HEK293 (cell line): ENCODE results near the gene SPTLC1.

ENCODE experiments used
- ZBTB8A ChIP-seq: fragments of 450-650 bp; formaldehyde crosslinking; IDR thresholded peaks from 2 replicates; pipeline ENCODE4 v1.5.1; 2016; ENCODE audit warnings: missing biosample characterization, missing genetic modification characterization
- ZNF214 ChIP-seq: fragments of 450-650 bp; formaldehyde crosslinking; IDR thresholded peaks from 2 replicates; pipeline ENCODE4 v1.5.1; 2017; ENCODE audit warnings: missing biosample characterization, mild to moderate bottlenecking, missing genetic modification characterization, borderline replicate concordance

The SPTLC1 gene

DNA sequence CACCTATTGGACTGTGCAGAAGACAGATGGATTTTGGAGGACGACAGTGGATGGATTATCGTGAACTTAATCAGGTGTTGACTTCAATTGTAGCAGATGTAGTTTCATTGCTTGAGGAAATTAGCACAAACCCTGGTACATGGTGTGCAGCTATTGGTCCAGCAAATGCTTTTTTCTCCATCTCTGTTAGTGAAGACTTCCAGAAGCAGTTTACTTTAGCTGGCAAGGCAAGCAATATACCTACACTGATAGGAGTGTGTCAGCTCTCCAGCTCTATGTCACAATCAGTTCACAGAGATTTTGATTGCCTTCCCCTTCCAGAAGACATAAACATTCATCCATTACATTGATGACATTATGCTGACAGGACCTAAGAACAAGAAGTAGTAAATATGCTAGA lies 129.5 kb downstream of the SPTLC1 start (continued):
- no peak for TF ChIP-seq ZBTB8A (tag by site-specific recombination)
- TF ChIP-seq ZNF214 (tag by site-specific recombination), result no peak
